ENCODE measurements around the gene ATXN7L3.

DNA sequence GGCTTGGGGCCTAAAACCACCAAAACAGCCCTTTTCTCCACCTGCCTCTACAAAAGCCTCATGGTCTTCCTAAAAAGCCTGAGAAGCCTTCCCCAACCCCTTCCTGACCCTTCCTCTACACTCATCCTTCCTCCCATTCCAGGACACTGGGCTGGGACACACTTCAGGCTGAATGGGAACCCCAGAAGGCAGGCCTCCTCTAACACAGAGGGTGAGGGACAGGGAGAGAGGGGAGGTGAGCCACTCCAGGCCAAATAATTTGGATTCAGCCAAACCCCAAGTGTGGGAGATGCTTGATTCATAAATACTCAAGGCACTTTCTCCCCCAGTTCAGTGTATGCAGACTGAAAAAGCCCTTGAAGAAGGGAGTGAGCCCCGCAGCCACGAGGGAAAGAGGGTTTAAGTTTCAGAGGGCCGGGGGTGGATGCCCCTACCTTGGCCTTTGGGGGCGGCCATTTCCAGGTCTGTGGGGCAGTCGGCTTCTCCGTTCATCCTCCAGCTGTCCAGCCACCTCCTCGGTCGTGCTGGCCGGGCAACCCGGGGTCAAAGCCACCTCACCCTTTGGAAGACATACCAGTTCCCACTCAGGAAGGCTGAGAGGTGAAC, 18.2 kb upstream of the ATXN7L3 start:
- TF ChIP-seq TCF7L2 (IDR thresholded peaks at IDR 0.05; ENCODE audit: borderline replicate concordance, extremely low read depth, insufficient read depth, insufficient read length) = no peak
- no peak for TF ChIP-seq EZH2 (IDR thresholded peaks at IDR 0.05)
- TF ChIP-seq CTCF (IDR thresholded peaks at IDR 0.05 in 2 of 3, conservative IDR thresholded peaks at IDR 0.05 in 1 of 3; ENCODE audit: borderline replicate concordance in 1 of 3, insufficient read depth in 1 of 3, low read depth in 2 of 3, low read length in 2 of 3) = no peak
- no peak for TF ChIP-seq POLR2A (IDR thresholded peaks at IDR 0.05; ENCODE audit: borderline replicate concordance, extremely low read depth, insufficient read depth, insufficient read length)
- no peak for TF ChIP-seq SRF (IDR thresholded peaks at IDR 0.05; ENCODE audit: low read depth)
- no peak for TF ChIP-seq RAD21 (IDR thresholded peaks at IDR 0.05; ENCODE audit: low read depth)
- TF ChIP-seq EGR1 (IDR thresholded peaks at IDR 0.05; ENCODE audit: low read depth) = no peak
- TF ChIP-seq ZNF274 (IDR thresholded peaks at IDR 0.05; ENCODE audit: low read depth, low read length) = no peak
- TF ChIP-seq POLR2AphosphoS5 (IDR thresholded peaks at IDR 0.05; ENCODE audit: low read depth, low read length) = no peak
- no peak for TF ChIP-seq SIN3A (IDR thresholded peaks at IDR 0.05; ENCODE audit: low read depth)
- TF ChIP-seq YY1 (IDR thresholded peaks at IDR 0.05; ENCODE audit: extremely low read depth, insufficient replicate concordance, low read depth, low read length) = no peak
